IPS DF 4.7 (cell line): Measurements from ENCODE around the gene ZNF335.
"Not testable (repeated sequence)": the region's sequence is repeated elsewhere in the genome, so short reads cannot be mapped to it uniquely, and the experiment has no call there.

Experiments used
- DNase-seq: peaks from one replicate; pipeline ENCODE4 v3.0.0-alpha.2; 2013; ENCODE audit warnings: low spot score; ENCODE audit errors: extremely low read depth

Gene ZNF335

DNA sequence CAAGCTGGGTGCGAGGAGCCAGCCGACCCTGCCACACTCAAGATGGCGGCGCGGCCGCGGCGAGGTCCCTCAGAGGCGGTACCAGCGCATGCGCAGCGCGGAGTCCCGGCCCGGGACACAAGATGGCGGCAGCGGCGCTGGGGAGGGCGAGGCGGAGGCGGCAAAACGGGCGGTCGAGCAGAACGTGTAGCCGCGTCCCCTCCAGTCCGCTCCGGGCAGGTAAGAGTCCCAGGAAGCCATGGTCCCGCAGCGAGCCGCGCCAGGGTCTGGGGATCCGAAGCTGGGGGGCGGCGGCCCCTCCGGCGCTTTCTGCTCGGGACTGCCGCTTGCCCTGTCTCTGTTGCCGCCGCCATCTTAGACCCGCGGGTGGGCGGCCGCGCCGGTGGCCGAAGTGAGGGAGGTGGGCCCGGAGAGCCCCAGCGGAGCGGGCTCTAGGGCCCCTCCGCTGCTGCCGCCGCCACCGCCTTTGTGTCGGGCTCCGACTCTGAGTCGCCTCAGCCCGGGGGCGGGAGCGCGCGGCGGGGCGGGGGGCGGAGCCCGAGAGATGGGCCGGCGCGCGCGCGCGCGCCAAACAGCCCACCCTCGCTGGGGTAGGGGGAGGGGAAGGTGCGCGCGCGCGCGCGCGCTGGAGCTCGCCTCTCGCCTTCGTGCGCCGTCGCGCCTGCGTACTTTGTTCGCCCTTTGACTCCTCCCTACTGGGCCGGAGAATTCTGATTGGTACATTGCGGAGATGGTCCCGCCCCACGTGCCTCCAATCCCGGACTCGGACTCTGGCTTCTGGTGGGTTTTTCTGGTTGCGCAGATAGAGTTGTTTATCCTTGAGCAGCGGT is 37.2 kb downstream of the ZNF335 start, which contains the start of gene PCIF1:
Gene PCIF1, plus strand, starts transcription at position 98 of the 830 bp plus-strand sequence. CDS start 4,317 bp downstream, outside the sequence.
- no peak for DNase-seq

DNA sequence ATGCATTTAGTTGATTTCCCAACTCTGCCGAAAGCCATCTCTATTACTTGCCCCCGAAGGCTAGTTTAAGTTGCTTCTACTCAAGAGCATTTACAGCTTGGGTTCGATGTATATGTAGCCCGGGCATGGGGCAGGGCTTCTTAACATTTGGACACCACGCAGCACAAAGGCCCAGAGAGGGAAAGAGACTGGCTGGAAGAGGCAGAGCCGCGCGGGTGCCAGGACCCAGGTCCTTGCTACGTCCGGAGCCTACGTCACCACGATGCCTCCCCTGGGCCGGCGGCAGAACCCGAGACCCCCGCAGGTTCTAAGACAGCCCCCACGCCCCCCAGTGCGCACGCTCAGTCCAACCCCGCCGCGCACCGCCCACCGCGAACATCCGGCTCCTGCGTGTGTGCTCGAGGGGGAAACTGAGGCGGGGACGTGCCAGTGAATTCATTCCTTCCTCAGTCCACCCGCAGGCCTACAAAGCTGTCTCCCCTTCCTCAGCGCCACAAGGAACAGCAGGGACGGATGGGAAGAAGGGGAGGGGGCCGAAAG is 37.9 kb downstream of the ZNF335 start:
- DNase-seq, result no peak

DNA sequence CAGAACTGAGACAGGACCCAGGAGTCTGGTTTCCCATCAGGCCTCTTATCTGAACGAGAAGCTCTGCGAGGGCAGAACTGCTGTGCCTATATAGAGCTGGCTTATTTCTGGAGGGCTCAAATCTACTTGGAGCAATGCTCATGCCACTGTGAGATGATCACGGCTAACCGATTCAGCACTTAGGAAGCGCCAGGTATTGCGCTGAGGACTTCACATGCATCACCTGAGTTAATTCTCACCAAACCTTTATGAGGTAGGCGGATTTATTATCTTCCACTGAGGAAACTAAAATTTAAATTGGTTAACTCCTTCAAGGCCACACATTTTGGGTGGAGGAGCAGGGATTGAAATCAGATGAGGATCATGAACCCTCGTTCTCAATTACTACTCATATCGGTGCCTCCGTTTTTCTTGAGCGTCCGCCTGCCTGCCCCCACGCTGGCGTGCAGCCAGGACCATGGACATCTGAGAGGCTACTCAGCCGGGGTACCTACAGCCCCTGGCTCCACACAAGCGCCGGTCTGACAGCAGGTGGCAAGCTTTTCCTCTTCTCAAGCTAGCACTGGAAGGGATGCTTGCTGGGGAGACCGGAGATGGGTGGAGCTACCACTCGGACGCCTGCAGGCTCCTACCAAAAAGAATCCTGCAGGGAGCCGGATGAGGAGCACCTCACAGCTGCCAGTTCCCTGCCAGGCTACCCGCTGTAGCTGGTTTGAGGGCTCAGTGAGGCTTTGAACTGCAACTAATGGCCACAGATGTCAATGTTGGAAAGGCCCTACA is 38.5 kb downstream of the ZNF335 start:
- no peak for DNase-seq

DNA sequence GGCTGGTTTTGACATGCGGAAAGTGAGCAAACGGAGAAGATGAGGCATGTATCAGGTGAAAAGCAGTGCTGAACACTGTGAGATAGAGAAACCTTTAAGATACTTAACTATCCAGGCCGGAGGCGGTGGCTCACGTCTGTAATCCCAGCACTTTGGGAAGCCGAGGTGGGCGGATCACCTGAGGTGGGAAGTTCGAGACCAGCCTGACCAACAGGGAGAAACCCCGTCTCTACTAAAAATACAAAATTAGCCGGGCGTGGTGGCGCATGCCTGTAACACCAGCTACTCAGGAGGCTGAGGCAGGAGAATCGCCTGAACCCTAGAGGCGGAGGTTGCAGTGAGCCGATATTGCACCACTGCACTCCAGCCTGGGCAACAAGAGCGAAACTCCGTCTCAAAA is 40.3 kb downstream of the ZNF335 start:
- not testable (repeated sequence) for DNase-seq

DNA sequence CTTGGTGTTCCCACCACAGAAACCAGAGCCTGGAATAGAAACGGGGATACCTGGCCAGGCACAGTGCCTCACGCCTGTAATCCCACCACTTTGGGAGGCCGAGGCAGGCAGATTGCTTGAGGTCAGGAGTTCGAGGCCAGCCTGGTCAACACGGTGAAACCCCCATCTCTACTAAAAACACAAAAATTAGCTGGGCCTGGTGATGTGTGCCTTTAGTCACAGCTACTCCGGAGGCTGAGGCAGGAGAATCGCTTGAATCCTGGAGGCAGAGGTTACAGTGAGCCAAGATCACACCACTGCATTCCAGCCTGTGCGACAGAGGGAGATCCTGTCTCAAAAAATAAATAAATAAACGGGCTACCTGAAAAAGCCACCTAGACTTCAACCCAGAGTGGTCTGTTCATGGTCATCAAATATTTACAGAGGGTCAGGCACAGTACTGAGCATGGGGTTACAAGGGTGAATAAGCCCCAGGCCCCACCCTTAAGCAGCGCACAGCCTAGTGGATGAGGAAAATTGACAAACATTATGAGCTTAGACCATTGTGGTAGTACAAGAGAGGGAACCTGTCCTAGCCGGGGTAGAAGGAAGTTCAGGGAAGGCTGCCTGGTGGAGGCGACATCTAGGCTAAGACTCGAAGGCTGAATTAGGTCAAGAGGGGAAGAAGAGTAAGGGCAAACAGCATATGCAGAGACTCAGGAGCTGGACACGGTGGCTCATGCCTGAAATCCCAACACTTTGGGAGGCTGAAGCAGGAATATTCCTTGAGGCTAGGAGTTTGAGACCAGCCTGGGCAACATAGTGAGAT is 44.7 kb downstream of the ZNF335 start:
- DNase-seq, result no peak

DNA sequence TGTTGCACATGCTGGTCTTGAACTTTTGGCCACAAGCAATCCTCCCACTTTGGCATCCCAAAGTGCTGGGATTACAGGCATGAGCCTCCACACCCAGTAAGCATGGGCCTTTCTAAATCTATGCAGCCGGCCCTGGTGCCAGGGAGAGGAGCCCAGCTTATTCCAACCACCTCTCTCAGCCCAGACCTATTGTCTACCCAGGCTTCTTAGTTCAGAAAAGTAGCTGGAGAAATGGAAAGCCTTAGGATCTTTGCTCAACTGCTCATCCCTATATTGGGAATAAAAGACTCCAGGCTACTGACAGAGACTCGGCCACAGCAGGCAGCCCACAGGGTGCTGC is 45.3 kb downstream of the ZNF335 start:
- DNase-seq, result no peak

DNA sequence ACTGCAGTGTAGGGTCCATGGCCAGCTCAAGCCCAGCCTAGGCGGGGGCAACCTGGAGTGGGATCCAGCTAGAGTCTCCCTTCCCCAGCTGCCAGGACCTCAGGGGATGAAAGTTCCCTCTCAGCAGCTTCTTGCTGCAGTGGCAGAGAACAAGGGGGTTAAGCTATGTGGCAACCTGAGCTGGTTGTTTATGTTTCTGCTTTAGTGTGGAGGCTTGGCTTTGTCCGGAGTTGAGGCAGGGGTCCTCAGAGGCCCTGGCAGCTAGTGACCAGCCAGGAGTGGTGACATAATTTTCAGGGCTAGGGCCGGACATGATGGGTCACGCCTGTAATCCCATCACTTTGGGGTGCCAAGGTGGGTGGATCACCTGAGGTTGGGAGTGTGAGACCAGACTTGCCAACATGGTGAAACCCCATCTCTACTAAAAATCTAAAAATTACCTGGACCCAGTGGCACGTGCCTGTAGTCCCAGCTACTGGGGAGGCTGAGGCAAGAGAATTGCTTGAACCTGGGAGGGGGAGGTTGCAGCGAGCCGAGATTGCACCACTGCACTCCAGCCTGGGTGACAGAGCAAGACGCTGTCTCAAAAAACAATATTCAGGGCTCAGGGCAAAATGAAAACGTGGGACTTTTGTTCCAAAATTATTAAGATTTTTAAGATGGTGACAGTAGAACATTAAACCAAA is 46.0 kb downstream of the ZNF335 start:
- no peak for DNase-seq

DNA sequence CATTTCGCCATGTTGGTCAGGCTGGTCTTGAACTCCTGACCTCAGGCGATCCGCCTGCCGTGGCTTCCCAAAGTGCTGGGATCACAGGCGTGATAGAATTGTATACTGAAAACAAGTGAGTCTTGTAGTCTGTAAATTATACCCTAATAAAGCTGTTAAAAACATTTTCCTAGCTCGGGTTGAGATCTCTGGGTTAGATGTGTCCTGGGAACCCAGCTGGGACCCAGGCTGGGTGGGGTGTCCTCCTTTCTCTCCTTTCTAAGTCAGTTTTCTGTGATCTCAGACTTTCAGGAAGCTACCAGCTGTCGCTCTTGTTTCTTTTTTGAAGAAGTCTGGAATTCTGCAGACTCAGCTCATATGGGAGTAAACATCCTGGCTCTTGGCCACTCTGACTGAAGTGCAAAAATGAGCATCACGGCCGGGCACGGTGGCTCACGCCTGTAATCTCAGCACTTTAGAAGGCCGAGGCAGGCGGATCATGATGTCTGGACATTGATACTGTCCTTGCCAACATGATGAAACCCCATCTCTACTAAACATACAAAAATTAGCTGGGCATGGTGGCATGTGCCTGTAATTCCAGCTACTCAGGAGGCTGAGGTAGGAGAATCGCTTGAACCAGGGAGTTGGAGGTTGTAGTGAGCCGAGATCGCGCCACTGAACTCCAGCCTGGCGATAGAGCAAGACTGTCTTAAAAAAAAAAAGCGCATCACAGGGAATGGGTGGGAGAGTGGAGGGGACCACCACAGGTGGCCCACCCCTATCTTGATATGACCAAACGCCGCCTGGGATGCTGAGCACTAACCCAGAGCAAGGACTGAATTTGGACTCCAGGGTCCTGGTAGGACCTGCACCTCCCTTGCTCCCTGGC is 47.4 kb downstream of the ZNF335 start:
- DNase-seq, result no peak

DNA sequence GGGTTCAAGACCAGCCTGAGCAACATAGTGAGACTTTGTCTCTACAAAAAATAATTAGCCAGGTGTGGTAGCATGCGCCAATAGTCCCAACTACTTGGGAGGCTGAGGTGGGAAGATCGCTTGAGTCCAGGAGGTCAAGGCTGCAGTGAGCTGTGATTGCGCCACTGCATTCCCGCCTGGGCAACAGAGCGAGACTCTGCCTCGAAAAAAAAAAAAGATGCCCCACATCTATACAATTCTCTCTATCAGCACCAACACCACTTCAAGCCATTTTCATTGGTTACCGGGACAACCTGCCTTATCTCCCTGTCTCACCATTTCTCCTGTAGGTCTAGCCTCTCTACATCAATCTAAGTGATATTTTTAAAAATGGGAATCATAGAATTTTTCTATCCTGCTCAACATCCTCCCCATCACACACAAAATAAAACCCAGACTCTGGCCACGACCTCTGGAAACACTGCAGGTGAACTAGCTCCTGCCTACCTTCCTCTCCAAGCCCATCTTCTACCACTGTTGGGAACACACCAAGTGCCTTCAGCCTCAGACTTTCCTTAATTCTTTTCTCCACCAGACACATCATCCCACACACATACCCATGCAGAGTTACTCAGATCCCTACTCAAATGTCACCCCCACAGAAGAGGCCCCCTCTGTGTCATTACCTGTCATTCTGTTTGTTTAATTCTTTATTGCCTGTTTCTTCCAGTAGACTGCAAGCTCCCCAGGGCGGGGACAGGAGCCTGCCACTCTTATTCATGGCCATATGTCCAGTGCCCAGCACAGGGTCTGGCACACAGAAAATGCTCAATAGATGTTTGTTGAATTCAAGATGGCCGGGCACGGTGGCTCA is 50.4 kb downstream of the ZNF335 start:
- DNase-seq, result no peak

DNA sequence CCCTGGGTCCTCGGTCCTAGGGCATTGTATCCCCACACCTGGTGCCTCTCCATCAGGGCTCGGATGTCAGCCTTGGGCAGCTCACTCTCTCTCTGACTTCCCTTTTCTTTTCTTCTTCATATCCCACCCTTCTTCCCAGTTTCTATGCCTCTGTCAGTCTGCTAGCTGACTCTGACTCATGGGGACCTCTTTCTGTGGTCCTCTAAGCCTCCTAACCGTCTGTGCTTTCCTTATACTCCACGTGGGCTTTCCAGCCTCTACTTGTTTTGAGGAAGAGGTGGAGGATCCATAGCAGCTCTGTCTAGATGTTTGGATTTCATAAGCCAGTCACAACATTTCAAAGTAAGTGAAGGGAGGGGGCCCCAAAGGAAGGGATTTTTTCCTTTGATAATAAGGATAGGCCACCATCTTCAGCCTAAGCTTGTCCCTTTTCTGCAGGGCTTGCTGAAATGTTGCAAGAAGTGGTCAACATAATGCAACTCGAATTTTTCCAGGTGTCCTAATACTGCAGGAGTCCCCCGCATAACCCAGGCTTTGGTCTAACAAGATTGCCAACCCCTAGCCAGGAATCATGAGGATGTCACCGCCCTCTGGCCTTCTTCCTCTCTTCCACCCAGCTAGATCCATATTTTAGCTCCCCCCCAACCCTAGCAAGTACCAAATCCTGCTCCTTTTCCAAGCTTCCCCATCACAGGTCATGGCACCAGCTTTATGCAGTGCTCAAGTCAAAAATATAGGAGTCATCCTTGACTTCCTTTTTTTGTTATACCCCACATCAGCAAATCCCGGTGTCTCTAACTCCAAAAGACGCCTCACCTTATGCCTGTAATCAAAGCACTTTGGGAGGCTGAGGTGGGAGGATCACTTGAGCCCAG is 51.3 kb downstream of the ZNF335 start:
- DNase-seq, result no peak

DNA sequence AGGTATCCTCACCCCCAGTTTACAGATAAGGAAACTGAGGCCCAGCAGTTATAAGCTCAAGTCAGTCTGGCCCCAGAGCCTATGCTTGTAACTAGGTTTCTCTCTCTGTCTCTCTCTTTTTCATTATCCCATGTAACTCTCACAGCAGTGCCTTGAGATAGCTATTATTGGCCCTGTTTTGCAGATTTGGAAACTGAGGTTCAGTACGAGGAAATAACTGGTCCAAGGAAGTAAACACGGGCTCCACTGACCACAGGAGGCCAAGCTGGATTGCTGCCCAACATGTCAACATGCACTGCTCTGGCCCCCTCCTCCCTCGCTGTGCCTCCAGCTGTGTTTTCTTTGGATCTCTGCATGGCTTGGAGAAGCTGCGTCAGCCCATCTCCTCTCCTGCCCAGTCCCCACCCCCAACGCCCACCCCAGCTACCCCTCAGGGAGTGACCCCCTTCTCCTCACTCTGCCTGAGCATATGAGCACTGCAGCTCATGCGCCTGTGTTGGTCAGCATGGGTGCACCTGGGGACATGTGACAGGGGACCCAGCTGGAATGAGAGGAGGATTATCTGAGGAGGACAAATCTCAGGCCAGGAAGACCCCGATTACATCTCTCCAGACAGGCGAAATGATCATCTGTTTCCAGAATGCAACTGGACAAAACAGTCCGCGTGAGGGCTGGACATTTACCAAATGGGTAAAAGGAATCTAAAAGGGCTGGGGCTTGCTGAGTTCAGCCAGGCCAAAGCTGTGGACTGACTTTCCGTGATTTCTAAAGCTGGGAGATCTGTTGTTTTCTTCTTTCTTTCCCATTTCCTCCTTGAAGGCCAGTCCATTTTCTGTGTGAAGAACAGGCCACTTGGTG is 52.2 kb downstream of the ZNF335 start:
- no peak for DNase-seq

DNA sequence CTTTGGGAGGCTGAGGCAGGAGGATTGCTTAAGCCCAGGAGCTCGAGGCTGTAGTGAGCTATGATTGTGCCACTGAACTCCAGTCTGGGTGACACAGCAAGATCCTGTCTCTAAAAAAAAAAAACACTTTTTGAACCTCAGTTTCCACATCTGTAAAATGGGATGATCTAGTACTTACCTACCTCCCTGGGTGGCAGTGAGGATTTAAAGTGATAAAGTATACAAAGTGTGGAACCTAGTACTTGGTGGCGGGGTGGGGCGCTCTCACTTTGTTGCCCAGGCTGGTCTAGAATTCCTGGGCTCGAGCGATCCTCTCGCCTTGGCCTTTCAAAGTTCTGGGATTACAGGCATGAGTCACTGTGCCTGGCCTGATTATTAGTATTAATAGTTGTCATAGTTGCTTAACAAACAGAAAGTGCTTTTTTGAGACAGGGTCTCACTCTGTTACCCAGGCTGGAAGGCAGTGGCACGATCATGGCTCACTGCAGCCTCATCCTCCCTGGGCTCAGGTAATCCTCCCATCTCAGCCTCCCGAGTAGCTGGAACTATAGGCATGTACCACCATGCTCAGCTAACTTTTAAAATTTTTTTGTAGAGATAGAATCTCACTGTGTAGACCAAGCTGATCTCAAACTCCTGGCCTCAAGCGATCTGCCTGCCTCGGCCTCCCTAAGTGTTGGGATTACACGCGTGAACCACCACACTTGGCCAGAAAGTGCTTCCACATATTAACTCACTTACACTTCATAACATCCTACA is 53.0 kb downstream of the ZNF335 start:
- DNase-seq, result no peak

DNA sequence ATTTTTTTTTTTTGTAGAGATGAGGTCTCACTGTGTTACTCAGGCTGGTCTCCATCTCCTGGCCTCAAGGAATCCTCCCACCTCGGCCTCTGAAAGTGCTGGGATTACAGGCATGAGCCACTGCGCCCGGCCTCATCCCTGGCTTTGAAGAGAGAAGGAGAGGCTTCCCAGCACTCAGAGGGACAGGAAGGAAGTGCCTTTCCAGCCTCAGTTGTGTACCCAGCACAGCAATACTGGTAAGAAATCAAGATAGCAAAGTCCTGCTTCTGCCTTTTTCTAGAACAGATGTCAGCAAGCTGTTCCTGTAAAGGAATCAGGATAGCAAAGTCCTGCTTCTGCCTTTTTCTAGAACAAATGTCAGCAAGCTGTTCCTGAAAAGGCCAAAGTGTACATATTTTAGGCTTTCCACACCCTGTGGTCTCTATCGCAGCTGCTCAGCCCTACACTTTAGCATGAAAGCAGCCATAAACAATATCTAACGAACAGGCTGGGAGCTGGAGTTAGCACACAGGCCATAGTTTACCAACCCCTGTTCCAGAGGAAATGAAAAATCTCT is 53.7 kb downstream of the ZNF335 start:
- no peak for DNase-seq

DNA sequence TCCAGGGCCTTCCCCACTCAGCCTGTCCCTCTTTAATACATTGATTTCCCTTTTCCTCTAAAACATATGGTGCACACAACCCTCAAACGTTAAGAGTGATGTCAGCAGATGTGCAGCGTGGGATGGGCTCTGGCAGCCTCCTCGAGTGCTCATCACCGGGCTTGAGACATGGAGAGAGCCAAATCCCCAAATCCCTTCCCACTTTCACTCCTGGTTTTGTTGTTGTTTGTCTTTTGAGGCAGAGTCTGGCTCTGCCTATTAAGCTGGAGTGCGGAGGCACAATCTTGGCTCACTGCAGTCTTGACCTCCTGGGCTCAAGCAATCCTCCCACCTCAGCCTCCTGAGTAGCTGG is 54.2 kb downstream of the ZNF335 start:
- DNase-seq, result no peak

DNA sequence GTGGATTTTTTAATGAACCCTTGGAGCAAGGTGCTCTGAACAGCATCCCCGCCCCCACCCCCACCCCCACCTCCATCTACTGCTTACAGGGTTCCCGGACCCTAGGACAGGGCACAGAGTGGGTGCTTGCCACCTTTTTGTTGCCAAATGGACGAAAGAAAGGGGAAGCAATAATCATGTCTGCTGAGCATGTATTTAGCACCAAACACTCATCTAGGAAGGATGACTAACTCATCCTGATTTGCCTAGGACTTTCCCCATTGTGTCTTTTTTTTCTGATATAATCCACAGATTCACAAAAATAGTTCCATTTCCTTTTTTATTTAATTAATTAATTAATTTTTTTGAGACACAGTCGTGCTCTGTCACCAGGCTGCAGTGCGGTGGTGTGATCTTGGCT is 58.9 kb downstream of the ZNF335 start:
- DNase-seq, result no peak

DNA sequence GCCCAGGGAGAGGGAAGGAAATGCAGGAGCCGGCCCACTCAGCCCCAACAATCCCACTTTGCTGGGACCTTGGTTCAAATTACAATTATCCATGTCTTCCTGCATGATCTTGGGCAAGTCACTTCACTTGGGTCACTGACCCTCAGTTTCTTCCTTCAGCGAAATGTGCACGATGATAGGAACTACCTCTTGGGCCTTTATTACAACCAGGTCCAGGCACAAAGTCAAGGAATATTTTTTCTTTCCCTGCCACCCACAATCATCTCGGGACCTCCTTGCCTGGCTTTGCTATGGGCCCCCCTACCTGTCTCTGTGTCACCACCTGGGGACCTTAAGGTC is 59.7 kb downstream of the ZNF335 start:
- DNase-seq, result no peak
